Neutrophil (primary cell): ENCODE data around the gene MAST4.
A peak's percentile ranks its signal among the peaks of the same experiment; 100 is the strongest.

ENCODE experiments used
- H3K27ac ChIP-seq: fragments of 200-600 bp; sonication (generic); 2 replicates; pipeline ENCODE4 v1.5.1; 2016; ENCODE audit warnings: mild to moderate bottlenecking, moderate library complexity
- H3K27me3 ChIP-seq: fragments of 200-600 bp; sonication (generic); 2 replicates; pipeline ENCODE4 v1.6.0; 2016; ENCODE audit warnings: mild to moderate bottlenecking
- H3K36me3 ChIP-seq: fragments of 200-600 bp; sonication (generic); 2 replicates; pipeline ENCODE4 v1.5.1; 2017
- H3K4me1 ChIP-seq, 2 experiments: fragments of 200-600 bp in 1 of 2; sonication (generic) in 1 of 2; 1 replicate in 1 of 2; 2 replicates in 1 of 2; pipeline versions ENCODE4 v1.5.1 to v1.6.1; 2013 to 2016; ENCODE audit warnings: low read depth in 1 of 2, low read length in 1 of 2, mild to moderate bottlenecking in 1 of 2, moderate library complexity in 1 of 2; ENCODE audit not compliant: control insufficient read depth in 1 of 2, insufficient read depth in 1 of 2
- H3K4me3 ChIP-seq, 2 experiments: fragments of 200-600 bp in 1 of 2; sonication (generic) in 1 of 2; 1 replicate in 1 of 2; 2 replicates in 1 of 2; pipeline ENCODE4 v1.5.1; 2013 to 2016; ENCODE audit warnings: low read depth in 1 of 2, low read length in 1 of 2, mild to moderate bottlenecking in 1 of 2, moderate library complexity in 1 of 2
- H3K9me3 ChIP-seq: fragments of 200-600 bp; sonication (generic); 2 replicates; pipeline ENCODE4 v1.5.1; 2016
- CTCF ChIP-seq: fragments of 200-600 bp; sonication (generic); IDR thresholded peaks from 2 replicates; pipeline ENCODE4 v1.5.1; 2016; ENCODE audit warnings: antibody characterized with exemption

Gene MAST4

GRCh38 chr5:66824476-66824875, 228.3 kb downstream of the MAST4 start:
- Histone ChIP-seq H3K27me3 (peaks cover 44% of the 10 kb centered on the region), H3K4me1 (peaks cover 10 to 13% of the 10 kb centered on the region in 2 experiments), H3K9me3 (no peaks in the 10 kb centered on the region), H3K27ac (no peak overlapping the region), H3K36me3 (no peaks in the 10 kb centered on the region), H3K4me3 (no peak overlapping the region)
- no peak for TF ChIP-seq CTCF

GRCh38 chr5:66826263-66826662, 230.1 kb downstream of the MAST4 start:
- TF ChIP-seq CTCF = no peak
- Histone ChIP-seq H3K27me3 (peaks cover 61% of the 10 kb centered on the region), H3K36me3 (no peaks in the 10 kb centered on the region), H3K9me3 (no peaks in the 10 kb centered on the region), H3K4me1 (peaks cover 10 to 18% of the 10 kb centered on the region in 2 experiments), H3K27ac (no peak overlapping the region), H3K4me3 (no peak overlapping the region)

DNA sequence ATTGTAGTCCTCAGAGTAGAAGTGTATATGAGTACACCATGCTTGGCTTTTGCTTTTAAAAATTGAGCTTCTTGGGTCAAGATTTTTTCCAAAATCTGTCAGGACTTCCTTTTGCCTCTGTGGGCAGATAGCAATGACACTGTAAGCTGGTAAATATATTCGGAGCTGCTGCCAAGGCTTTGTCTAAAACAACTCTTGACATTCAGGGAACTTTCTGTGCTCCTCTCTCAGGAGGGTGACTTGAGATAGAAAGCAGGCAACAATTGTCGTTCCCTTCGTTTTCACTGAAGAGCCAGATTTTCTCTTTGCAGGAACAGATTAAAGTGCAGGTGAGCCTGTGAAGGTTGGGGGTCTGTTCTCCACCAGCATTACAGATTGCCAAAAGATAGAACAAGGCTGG, 230.5 kb downstream of the MAST4 start:
- Histone ChIP-seq H3K36me3 (no peaks in the 10 kb centered on the region), H3K27ac (no peak overlapping the region), H3K9me3 (no peaks in the 10 kb centered on the region), H3K4me3 (no peak overlapping the region), H3K4me1 (peaks cover 10 to 18% of the 10 kb centered on the region in 2 experiments), H3K27me3 (peaks cover 58% of the 10 kb centered on the region)
- no peak for TF ChIP-seq CTCF

DNA sequence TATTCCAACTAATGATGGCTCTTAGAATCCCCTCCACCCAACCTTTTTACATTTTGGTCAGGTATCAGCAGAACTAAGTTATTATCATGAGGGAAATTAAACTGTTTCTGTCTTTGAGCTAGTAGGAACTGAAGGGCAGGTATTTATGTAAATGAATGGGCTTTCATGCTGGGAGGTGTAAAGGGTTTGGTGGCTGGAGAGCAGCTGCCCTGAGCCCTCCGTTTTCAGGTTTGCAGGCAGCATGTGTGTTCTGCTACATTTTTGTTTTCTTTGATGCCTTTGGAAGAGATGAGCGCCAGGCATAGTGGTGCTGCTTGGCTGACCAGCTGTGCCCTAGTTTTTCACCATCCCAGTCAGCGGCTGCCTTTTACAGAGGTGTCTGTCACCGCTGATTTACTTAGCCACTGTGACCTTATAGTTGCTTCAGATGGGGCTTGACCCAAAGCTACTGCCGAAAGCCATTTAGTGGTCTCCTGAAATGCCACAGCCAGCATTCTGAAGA, 231.9 kb downstream of the MAST4 start:
- Histone ChIP-seq H3K27ac (no peak overlapping the region), H3K9me3 (no peaks in the 10 kb centered on the region), H3K27me3 (peaks cover 53% of the 10 kb centered on the region), H3K4me1 (peaks cover 10 to 18% of the 10 kb centered on the region in 2 experiments), H3K36me3 (no peaks in the 10 kb centered on the region), H3K4me3 (peak overlapping the region; percentile 47 to 58)
- TF ChIP-seq CTCF = no peak

DNA sequence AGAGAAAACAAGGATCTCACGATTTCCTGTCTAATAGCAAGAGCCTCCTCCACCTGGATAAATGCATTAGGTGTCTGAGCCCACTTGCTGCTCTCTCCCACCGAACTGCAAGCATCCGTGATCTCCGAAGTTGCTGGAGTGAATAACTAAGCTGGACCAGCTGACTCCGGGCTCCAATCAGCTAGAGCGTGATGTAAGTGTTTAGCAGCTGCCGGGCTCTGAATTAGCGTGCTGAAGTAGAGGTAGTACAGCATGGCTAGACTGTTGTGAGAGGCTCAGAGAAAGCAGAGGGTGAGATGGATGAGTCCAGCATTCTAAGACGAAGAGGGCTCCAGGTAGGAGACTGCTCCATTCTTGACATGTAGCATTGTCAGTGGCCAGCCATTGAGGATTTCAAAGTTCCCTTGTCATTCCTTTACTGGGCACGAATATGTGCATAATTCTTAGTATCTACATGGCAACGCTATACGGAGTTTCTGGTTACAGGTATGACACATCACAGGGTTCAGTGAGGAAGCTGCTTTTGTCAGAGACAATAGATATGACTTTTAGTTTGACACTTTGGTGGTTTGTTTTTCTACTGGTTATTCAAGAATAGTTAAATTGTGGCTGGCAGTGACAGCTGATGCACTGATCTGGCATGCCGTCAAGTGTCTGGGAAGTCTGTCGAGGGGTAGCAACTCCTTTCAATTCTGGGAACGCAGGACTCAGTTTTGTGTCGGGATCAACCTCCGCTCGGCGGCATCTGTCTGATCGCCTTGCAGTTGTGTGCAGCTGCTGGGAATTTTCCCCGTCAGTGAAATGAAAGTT, 232.6 kb downstream of the MAST4 start:
- Histone ChIP-seq H3K36me3 (no peaks in the 10 kb centered on the region), H3K9me3 (no peaks in the 10 kb centered on the region), H3K4me1 (peaks cover 10 to 18% of the 10 kb centered on the region in 2 experiments), H3K4me3 (peak overlapping the region; percentile 47 to 58), H3K27ac (peak overlapping the region; percentile 32), H3K27me3 (peaks cover 53% of the 10 kb centered on the region)
- TF ChIP-seq CTCF = no peak
